Stomach (tissue), 9 donors: ENCODE data around the gene NBPF11. TPM values are rescaled to one million over a fixed set of nuclear protein-coding genes. Genes with fewer than 3 reads are reported as not detected.
"Not testable (repeated sequence)": the region's sequence is repeated elsewhere in the genome, so short reads cannot be mapped to it uniquely, and the experiment has no call there.

Experiments
- DNase-seq, 2 donors: peaks; one replicate each; pipeline versions ENCODE4 v3.0.0 to v3.0.0-alpha.2; 2013 to 2019
- H3K27ac ChIP-seq, 5 donors: fragments of 200-600 bp in 4 of 5; sonication (generic) in 4 of 5; one replicate each; pipeline ENCODE4 v1.5.1; 2013 to 2019; ENCODE audit warnings: mild to moderate bottlenecking in 1 of 5, moderate library complexity in 1 of 5
- H3K27me3 ChIP-seq, 3 donors: fragments of 200-600 bp; sonication (generic); one replicate each; pipeline ENCODE4 v1.5.1; 2017 to 2019; ENCODE audit warnings: mixed run types in 1 of 3
- H3K36me3 ChIP-seq, 4 donors: fragments of 200-600 bp; sonication (generic); 1 replicate in 3 of 4; 2 replicates in 1 of 4; pipeline ENCODE4 v1.5.1; 2016 to 2019
- H3K4me1 ChIP-seq, 4 donors: fragments of 200-600 bp; sonication (generic); one replicate each; pipeline ENCODE4 v1.5.1; 2016 to 2019
- H3K4me3 ChIP-seq, 4 donors: fragments of 200-600 bp; sonication (generic) in 3 of 4; one replicate each; pipeline ENCODE4 v1.5.1; 2016 to 2019; ENCODE audit warnings: mild to moderate bottlenecking in 1 of 4
- H3K9me3 ChIP-seq, 4 donors: fragments of 200-600 bp; sonication (generic); one replicate each; pipeline ENCODE4 v1.5.1; 2016 to 2019
- WGBS, 5 donors: extraction: QIAGEN DNeasy Blood & Tissue Kit in 3 of 5; methylation state at CpG; one replicate each; pipeline versions ENCODE4 v1.1.5 to v1.1.7; 2013 to 2018; 5-methylcytosine and 5-hydroxymethylcytosine counted together
- intact Hi-C: fragments of 100-400 bp; cut with DNase I; formaldehyde crosslinking; loops from one replicate; pipeline ENCODE4 v1.15.1; 2023; ENCODE audit warnings: low total_unique reads
- polyA plus RNA-seq, 3 donors: library from polyadenylated mRNA; stranded (reverse); fragments of 200-250 nt; gene quantifications; one replicate each; pipeline ENCODE4 v1.2.3, GENCODE V29; 2013
- total RNA-seq, 5 donors: library from RNA; depleted of rRNA; stranded (reverse); fragments of >200 nt; gene quantifications; one replicate each; pipeline versions ENCODE4 v1.1.0 to v1.2.3, GENCODE V29; 2014 to 2016
- donor health status: healthy with polysubstance abuse.
- donor health status: Bipolar disorder and iron deficiency.
- donor health status: healthy.

The NBPF11 gene
- total and polyA plus RNA-seq, 8 donors = 2.6 to 37.9 (median 9.0) TPM

DNA sequence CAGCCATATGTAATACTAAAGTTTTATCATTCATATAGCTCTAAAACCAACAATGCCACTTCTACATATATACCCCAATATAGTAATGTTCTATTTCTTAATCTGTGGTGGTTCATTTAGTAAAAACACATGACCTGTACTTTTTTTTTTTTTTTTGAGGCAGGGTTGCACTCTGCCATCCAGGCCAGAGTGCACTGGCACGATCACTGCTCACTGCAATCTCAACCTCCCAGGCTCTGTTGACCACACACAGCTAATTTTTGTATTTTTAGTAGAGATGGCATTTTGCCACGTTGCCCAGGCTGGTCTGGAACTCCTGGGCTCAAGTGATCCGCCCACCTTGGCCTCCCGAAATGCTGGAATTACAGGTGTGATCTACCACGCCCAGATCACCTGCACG, 2.1 kb downstream of the NBPF11 start:
- intact Hi-C loops, H3K4me3 ChIP-seq, H3K36me3 ChIP-seq, H3K27ac ChIP-seq, DNase-seq, H3K27me3 ChIP-seq, H3K9me3 ChIP-seq: not testable (repeated sequence)
- 25 to 44% (median 37%) methylated on average over 1 to 2 of the region's 6 CpGs; no CpG with 5 or more reads in 1 of the 5 donors for WGBS, 5 donors
- H3K4me1 ChIP-seq = peaks cover 0 to 11% (median 5%) of the 10 kb centered on the region in 4 donors

GRCh38 chr1:148149050-148149815, 2.8 kb downstream of the NBPF11 start:
- intact Hi-C loops, H3K27me3 ChIP-seq, H3K27ac ChIP-seq, H3K4me3 ChIP-seq, H3K9me3 ChIP-seq, H3K36me3 ChIP-seq, DNase-seq: not testable (repeated sequence)
- whole genome bisulfite sequencing, 5 donors = 87 to 96% (median 93%) methylated on average over 29 to 56 of the region's 72 CpGs
- peaks cover 0 to 11% (median 5%) of the 10 kb centered on the region in 4 donors for H3K4me1 ChIP-seq

GRCh38 chr1:148147052-148147838, 4.8 kb downstream of the NBPF11 start:
- DNase-seq, H3K27me3 ChIP-seq, H3K4me3 ChIP-seq, H3K27ac ChIP-seq, intact Hi-C loops, H3K9me3 ChIP-seq, H3K36me3 ChIP-seq: not testable (repeated sequence)
- 83 to 93% (median 92%) methylated on average over 8 to 22 of the region's 28 CpGs for WGBS, 5 donors
- H3K4me1 ChIP-seq = peaks cover 0 to 11% (median 5%) of the 10 kb centered on the region in 4 donors

GRCh38 chr1:148146191-148146997, 5.7 kb downstream of the NBPF11 start:
- 80 to 97% (median 93%) methylated on average over 8 to 44 of the region's 66 CpGs; no CpG with 5 or more reads in 1 of the 5 donors for WGBS, 5 donors
- DNase-seq = not testable (repeated sequence)

DNA sequence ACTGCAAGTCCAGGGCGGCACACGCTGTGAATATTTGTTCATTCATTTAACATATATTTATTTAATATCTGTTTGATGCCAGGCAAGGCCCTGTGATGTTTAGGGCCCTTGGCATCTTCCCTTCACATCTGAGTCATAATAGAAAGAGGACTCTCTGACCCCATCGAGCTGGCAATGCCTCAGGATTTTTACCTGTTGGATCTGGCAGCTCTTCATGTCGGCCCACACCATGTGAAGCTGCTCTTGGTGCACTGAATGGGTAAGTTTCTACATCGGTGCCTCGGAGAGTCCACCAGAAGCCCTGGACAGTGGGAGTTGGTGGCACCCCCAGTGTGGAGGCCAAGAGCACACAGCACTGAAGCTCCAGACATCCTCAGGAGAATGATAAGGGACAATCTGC, 8.9 kb downstream of the NBPF11 start:
- H3K27ac ChIP-seq, intact Hi-C loops, DNase-seq, H3K27me3 ChIP-seq, H3K4me1 ChIP-seq, H3K9me3 ChIP-seq, H3K4me3 ChIP-seq: not testable (repeated sequence)
- peaks cover 0 to 19% (median 8%) of the 10 kb centered on the region in 4 donors for H3K36me3 ChIP-seq
- WGBS, 5 donors = 90 to 98% (median 92%) methylated on average over 3 to 6 of the region's 6 CpGs

More at GRCh38 chr1:148146191-148146997, 5.7 kb downstream of the NBPF11 start:
- peaks cover 0 to 11% (median 5%) of the 10 kb centered on the region in 4 donors for H3K4me1 ChIP-seq
- peaks cover 0 to 15% (median 9%) of the 10 kb centered on the region in 4 donors for H3K36me3 ChIP-seq
- intact Hi-C loops, H3K9me3 ChIP-seq, H3K27ac ChIP-seq, H3K27me3 ChIP-seq, H3K4me3 ChIP-seq: not testable (repeated sequence)

GRCh38 chr1:148141936-148142335, 10.1 kb downstream of the NBPF11 start:
- H3K27me3 ChIP-seq, H3K27ac ChIP-seq, H3K4me1 ChIP-seq, intact Hi-C loops, H3K9me3 ChIP-seq, DNase-seq, H3K4me3 ChIP-seq: not testable (repeated sequence)
- H3K36me3 ChIP-seq = peaks cover 0 to 19% (median 8%) of the 10 kb centered on the region in 4 donors
- 100% methylated on average over 1 of the region's 1 CpG; no CpG with 5 or more reads in 2 of the 5 donors for WGBS, 5 donors

DNA sequence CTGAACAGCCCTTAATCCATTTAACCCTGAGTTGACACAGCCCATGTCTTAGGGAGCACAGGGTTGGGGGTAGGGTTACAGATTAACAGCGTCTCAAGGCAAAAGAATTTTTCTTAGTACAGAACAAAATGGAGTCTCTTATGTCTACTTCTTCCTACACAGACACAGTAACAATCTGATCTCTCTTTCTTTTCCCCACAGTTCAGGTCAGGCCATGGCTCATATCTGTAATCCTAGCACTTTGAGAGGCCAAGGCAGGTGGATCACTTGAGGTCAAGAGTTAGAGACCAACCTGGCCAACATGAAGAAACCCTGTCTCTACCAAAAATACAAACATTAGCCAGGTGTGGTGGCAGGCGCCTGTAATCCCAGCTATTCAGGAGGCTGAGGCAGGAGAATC, 13.5 kb downstream of the NBPF11 start:
- H3K27me3 ChIP-seq, H3K4me3 ChIP-seq, DNase-seq, H3K9me3 ChIP-seq, H3K27ac ChIP-seq, H3K4me1 ChIP-seq, intact Hi-C loops: not testable (repeated sequence)
- H3K36me3 ChIP-seq = peaks cover 0 to 25% (median 8%) of the 10 kb centered on the region in 4 donors
- WGBS, 5 donors = no CpG with 5 or more reads among the region's 2 CpGs

DNA sequence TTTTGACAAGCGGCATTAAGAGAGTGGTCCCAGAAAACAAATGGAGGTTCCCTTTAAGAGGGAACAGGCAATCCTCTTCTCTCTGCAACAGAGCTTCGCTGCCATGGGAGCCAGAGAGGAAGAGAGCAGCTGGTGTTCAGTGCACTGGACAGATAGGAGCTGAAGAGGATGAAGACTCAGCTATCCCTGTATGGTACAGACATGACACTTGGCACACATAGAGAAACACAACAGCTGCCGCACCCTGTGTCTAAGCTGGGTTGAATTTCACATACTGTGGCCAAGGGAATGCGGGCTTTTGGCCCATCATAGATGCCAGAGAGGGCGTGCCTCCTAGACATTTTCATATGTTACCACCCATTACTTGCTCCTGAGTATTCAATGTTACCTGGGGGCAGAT, 29.7 kb downstream of the NBPF11 start:
- 79 to 93% (median 81%) methylated on average over 5 of the region's 5 CpGs for WGBS, 5 donors
- not testable (repeated sequence) for H3K9me3 ChIP-seq
- H3K36me3 ChIP-seq = peaks cover 0 to 31% (median 28%) of the 10 kb centered on the region in 4 donors

GRCh38 chr1:148120395-148120794, 31.7 kb downstream of the NBPF11 start:
- H3K4me1 ChIP-seq, H3K27ac ChIP-seq, H3K4me3 ChIP-seq, intact Hi-C loops, H3K27me3 ChIP-seq, H3K9me3 ChIP-seq: not testable (repeated sequence)
- DNase-seq = peak in 1 of 2 donors; percentile 9
- peaks cover 0 to 29% (median 25%) of the 10 kb centered on the region in 4 donors for H3K36me3 ChIP-seq
- 29 to 54% (median 41%) methylated on average over 3 to 5 of the region's 5 CpGs for WGBS, 5 donors

More for the DNA sequence above, 29.7 kb downstream of the NBPF11 start:
- H3K27me3 ChIP-seq, H3K27ac ChIP-seq, intact Hi-C loops, H3K4me1 ChIP-seq, DNase-seq, H3K4me3 ChIP-seq: not testable (repeated sequence)

- 56 to 83% (median 65%) methylated on average over 2 of the region's 2 CpGs for WGBS, 5 donors
- DNase-seq = not testable (repeated sequence)
Observed at GRCh38 chr1:148095732-148096131, 56.3 kb downstream of the NBPF11 start.

DNA sequence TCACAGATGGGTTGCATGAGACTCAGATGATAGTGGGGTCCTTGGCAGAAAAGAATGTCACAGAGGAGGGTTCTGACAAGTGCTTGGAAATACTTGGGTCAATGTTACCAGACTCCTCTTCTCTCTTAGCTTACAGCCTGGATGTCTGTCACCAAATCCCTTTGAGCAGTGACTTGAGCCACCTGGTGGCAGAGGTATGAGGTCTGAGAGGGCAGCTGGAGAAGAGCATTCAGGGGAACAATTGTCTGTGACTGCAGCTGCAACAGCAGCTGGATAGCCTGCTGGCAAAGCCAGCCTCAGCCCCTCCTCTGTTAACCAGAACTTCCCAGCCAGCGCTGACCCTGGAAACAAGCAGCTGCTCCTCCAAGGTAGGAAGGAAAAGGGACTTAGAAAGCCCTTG, 65.9 kb downstream of the NBPF11 start:
- WGBS, 5 donors = no CpG with 5 or more reads among the region's 1 CpG

More at GRCh38 chr1:148095732-148096131, 56.3 kb downstream of the NBPF11 start:
- H3K36me3 ChIP-seq, H3K9me3 ChIP-seq, intact Hi-C loops, H3K4me1 ChIP-seq, H3K4me3 ChIP-seq, H3K27ac ChIP-seq, H3K27me3 ChIP-seq: not testable (repeated sequence)

More for the DNA sequence above, 65.9 kb downstream of the NBPF11 start:
- H3K36me3 ChIP-seq, H3K4me1 ChIP-seq, H3K27me3 ChIP-seq, intact Hi-C loops, H3K4me3 ChIP-seq, H3K9me3 ChIP-seq, DNase-seq, H3K27ac ChIP-seq: not testable (repeated sequence)
